Measurements from ENCODE around the gene DYNLT4. TPM values are rescaled to one million over a fixed set of nuclear protein-coding genes. Genes with fewer than 3 reads are reported as not detected.
"Not testable (repeated sequence)": the region's sequence is repeated elsewhere in the genome, so short reads cannot be mapped to it uniquely, and the experiment has no call there.

DYNLT4 gene
- total RNA-seq, 1 donor from 2014 or later: not detected

- DNase-seq: no peak
These were observed 18.9 kb downstream of the DYNLT4 start, which contains the start of gene BEST4 for GRCh38 chr1:44788120-44788860. Gene BEST4, minus strand, starts transcription at chr1:44788170. Its CDS starts 465 bp downstream, at chr1:44787705.

GRCh38 chr1:44787506-44787905 lies 19.6 kb downstream of the DYNLT4 start:
- DNase-seq: no peak

GRCh38 chr1:44786841-44787426 lies 20.2 kb downstream of the DYNLT4 start:
- DNase-seq: no peak

GRCh38 chr1:44786138-44786840 lies 20.9 kb downstream of the DYNLT4 start:
- peak; percentile 81 for DNase-seq

- DNase-seq: no peak
These were observed 21.5 kb downstream of the DYNLT4 start for GRCh38 chr1:44785501-44786137.

GRCh38 chr1:44785029-44785380 lies 22.1 kb downstream of the DYNLT4 start:
- no peak for DNase-seq

- DNase-seq: peak; percentile 39
These were observed 22.8 kb downstream of the DYNLT4 start for GRCh38 chr1:44784094-44785028.

GRCh38 chr1:44783697-44784093 lies 23.5 kb downstream of the DYNLT4 start:
- peak; percentile 40 for DNase-seq

- DNase-seq: no peak
These were observed 26.5 kb downstream of the DYNLT4 start for GRCh38 chr1:44780583-44781121.

GRCh38 chr1:44778705-44779576 lies 28.2 kb downstream of the DYNLT4 start:
- no peak for DNase-seq

- DNase-seq: no peak
These were observed 29.0 kb downstream of the DYNLT4 start for GRCh38 chr1:44777969-44778635.

GRCh38 chr1:44777547-44777946 lies 29.6 kb downstream of the DYNLT4 start:
- DNase-seq: no peak

- DNase-seq: no peak
These were observed 30.5 kb downstream of the DYNLT4 start for GRCh38 chr1:44776730-44777068.

- DNase-seq: peak; percentile 34
These were observed 31.0 kb downstream of the DYNLT4 start for GRCh38 chr1:44775930-44776729.

GRCh38 chr1:44775078-44775929 lies 31.8 kb downstream of the DYNLT4 start, which contains the start of gene RPS8:
Gene RPS8, plus strand, starts transcription at chr1:44775540. Its CDS starts 57 bp downstream, at chr1:44775597.
- peak; percentile 98 for DNase-seq

GRCh38 chr1:44766421-44766820 lies 40.7 kb downstream of the DYNLT4 start:
- not testable (repeated sequence) for DNase-seq

- no peak for DNase-seq
These were observed 46.3 kb downstream of the DYNLT4 start for GRCh38 chr1:44760876-44761275.

GRCh38 chr1:44759077-44759476 lies 48.1 kb downstream of the DYNLT4 start:
- DNase-seq: peak; percentile 31

Measured in tongue (tissue), 2 donors.